GM04504 (cell line): ENCODE data around the gene TSPAN15.

Source experiments
- DNase-seq: peaks from one replicate; pipeline ENCODE4 v3.0.0-alpha.2; 2012; ENCODE audit warnings: low read depth

The TSPAN15 gene

GRCh38 chr10:69451209-69451783 lies at the start of gene TSPAN15:
TSS of gene TSPAN15 (plus strand) at chr10:69451465. CDS start at chr10:69451595, 130 bp downstream.
- peak; percentile 44 for DNase-seq

- no peak for DNase-seq
Observed at GRCh38 chr10:69402386-69402785, 48.9 kb upstream of the TSPAN15 start.

DNA sequence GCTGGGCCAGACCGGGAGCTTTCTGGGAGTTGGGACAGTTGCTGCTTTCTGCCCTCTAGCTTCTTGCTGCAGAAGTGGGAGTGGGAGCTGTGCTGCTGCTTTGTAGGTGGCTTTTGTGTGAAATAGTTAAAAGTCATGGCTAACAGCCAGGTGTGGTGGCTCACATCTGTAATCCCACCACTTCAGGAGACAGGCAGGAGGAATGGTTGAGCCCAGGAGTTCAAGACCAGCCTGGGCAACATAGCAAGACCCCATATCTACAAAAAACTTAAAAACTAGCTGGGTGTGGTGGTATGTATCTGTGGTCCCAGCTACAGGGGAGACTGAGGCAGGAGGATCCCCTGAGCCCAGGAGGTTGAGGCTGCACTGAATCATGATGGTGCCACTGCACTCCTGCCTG lies 48.2 kb upstream of the TSPAN15 start:
- no peak for DNase-seq

DNA sequence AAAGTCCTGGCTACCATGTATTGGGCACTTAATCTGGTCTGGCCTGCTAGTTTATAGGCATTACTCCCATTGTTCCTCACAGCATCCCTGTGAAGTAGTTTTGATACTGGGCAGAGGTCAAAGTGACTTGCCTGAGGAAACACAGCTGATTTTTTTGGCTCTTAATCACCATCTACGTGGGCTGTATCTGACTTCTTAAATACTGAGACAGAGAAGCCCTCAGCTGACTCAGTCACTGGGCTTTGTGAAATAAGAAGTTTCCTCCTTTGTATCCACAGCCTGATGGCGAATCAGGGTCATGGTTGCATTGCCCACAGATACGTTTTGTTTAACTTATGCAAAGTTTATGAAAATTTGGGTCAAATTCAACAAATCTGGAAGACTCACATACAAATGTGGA lies 47.7 kb upstream of the TSPAN15 start:
- no peak for DNase-seq

DNA sequence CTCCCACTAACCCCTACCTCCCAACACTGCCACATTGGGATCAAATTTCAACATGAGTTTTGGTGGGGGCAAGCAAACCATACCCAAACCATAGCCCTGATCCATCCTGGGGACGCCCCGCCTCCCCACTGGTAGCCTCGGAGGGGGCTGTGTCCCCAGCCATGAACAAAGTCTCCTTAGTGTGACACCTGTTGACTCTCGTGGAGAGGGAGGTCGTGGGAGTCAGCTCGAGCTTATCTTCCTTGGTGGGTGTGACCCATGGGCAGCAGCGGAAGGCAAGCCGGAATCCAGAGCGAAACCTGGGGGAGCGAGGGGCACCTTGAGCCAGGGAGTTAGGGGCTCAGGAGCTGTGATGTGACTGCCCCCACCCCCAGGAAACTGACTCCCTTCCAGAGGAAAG lies 46.5 kb upstream of the TSPAN15 start:
- DNase-seq = no peak

GRCh38 chr10:69405221-69405620 lies 46.0 kb upstream of the TSPAN15 start:
- no peak for DNase-seq

DNA sequence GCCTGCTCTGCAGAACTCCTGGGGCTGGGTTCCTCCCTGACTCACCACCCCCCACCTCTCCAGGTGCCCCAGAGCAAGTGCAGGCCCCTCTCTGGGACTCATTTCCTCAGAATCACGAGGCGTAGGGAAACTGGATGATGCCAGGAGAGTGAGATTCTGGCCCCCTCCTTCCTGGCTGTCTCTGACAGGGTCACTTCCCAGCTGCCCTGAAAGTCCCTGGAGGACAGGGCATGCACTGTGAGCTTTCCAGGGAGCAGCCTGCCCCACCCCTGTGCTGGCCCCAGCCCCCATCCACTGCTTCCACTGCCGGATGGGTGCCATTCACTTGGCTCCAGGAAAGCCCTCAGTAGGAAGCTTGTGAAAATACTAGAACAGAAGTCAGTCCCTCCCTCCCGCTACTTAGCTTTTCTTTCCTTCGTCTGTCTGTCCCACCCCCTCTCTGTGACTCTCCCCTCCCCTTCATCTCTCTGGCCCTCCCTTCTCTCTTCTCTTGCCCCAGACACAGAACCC lies 44.9 kb upstream of the TSPAN15 start:
- DNase-seq = no peak

- no peak for DNase-seq
Observed at GRCh38 chr10:69406816-69407580, 44.3 kb upstream of the TSPAN15 start.

GRCh38 chr10:69407621-69408301 lies 43.5 kb upstream of the TSPAN15 start:
- no peak for DNase-seq

DNA sequence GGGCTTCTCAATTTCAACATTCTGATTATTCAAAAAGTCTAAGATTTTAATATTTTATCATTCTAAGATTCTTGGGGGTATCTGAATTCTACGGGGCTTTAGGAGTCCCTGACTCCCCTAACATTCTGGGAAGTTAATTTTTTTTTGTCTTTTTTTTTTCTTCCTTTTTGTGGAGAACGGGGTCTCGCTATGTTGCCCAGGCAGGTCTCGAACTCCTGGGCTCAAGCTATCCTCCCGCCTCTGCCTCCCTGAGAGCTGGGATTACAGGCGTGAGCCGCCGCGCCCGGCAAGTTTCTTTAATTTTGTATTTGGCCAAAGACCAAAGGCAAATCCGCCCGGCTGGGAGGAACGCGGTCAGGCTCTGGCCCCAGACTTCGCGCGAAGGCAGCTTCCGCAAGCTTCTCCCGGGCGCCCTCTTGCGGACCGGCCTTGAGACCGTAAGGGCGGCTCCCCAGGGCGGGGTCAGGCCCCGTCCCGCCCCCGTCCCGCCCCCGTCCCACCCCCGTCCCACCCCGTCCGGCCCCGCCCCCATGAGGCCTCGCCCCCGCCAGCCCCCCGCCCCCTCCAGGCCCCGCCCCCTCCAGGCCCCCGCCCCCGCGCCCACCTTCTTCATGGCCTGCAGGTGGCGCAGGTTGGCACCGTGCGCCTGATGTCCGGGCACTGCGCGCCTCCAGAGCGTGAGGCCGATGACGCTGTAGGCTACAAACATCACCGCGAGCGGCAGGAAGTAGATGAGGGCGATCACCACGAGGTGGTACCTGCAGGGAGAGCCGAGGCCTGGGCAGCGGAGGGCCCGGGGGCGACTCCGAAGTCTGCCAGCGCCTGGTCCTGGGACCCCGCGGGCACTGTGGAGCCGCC lies 42.7 kb upstream of the TSPAN15 start:
- DNase-seq = peak; percentile 85

- DNase-seq = no peak
Observed at GRCh38 chr10:69409176-69409495, 42.1 kb upstream of the TSPAN15 start.

GRCh38 chr10:69409968-69410367 lies 41.3 kb upstream of the TSPAN15 start:
- no peak for DNase-seq

- DNase-seq = no peak
Observed at GRCh38 chr10:69410487-69410886, 40.8 kb upstream of the TSPAN15 start.

- no peak for DNase-seq
Observed at GRCh38 chr10:69411476-69411875, 39.8 kb upstream of the TSPAN15 start.

GRCh38 chr10:69412232-69412790 lies 39.0 kb upstream of the TSPAN15 start:
- no peak for DNase-seq

- DNase-seq = peak; percentile 28
Observed at GRCh38 chr10:69413221-69413865, 37.9 kb upstream of the TSPAN15 start.

DNA sequence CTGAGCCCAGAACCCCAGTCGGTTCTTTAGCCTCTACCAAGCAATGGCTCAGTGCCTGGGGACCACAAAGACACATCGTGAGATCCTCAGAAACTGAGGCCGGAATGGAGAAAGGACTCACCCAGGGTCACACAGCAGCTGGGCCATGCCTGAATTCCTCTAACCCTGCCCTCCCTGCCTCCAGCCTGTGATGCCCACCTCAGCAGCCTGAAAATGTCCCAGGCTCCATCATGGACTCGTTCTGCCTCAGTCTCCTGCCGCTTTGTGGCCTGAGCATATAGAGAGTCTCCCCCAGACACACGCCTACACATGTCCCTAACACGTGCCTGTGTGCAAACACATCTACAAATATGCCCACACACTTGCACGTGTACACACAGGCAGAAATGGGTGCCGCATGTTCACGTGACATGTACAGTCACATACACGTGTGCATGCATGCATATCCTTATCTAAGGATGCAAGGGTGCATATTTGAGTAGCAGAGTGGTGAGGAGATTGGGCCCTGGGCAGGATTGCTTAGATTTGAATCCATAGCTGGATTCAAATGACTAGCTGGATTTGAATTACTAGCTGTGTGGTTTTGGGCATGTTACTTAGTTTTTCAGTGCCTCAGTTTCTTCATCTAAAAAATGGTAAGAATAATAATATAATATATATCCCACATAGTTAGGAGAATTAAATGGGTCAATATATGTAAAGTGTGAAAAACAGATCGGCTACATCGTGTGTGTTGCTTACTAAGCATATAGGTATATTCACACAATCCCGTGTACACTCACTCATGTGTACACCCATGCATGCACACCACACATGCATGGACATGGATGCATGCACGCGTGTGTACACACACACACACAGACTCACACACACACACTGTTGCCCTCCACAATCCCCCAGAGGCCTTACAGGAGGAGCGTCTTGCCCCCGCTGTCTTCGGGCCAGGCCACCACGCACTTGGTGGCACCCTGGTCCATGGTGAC lies 36.9 kb upstream of the TSPAN15 start:
- DNase-seq = no peak

- DNase-seq = no peak
Observed at GRCh38 chr10:69415049-69415448, 36.2 kb upstream of the TSPAN15 start.

DNA sequence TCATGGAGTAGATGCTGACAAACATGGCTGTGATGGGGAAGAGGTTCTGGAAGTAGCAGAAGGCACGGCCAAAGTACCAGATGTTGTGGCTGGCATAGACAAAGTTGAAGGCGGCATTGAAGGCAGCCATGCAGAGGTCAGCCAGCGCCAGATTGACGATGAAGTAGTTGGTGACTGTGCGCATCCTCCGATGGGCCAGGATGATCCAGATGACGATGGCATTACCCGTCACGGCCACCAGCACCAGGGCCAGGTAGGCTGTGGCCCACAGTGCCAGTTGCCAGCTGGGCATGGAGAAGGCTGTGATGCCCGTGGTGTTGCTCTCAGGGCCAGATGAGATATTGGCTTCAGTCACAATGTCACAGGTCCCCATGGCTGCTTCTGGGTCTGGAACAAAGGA lies 35.3 kb upstream of the TSPAN15 start:
- no peak for DNase-seq

GRCh38 chr10:69416695-69417094 lies 34.6 kb upstream of the TSPAN15 start, which contains the start of gene TACR2:
TSS of gene TACR2 (minus strand) at chr10:69416918. CDS start at chr10:69416323, 595 bp downstream.
- no peak for DNase-seq
